ENCODE data around the gene CELF5. TPM values are rescaled to one million over a fixed set of nuclear protein-coding genes. Genes with fewer than 3 reads are reported as not detected.

CELF5 gene
- total RNA-seq, 4 donors from 2014 or later = not detected

GRCh38 chr19:3316132-3316648 lies 91.7 kb downstream of the CELF5 start:
- TF ChIP-seq CTCF (IDR thresholded peaks at IDR 0.05) (no peak), POLR2A (IDR thresholded peaks at IDR 0.05) (no peak), POLR2AphosphoS5 (IDR thresholded peaks at IDR 0.05) (no peak), EP300 (IDR thresholded peaks at IDR 0.05) (no peak)
- Histone ChIP-seq H3K9me3 (no peaks in the 10 kb centered on the region), H3K27ac (no peak overlapping the region), H3K4me1 (no peaks in the 10 kb centered on the region), H3K27me3 (peaks cover 97% of the 10 kb centered on the region), H3K36me3 (no peaks in the 10 kb centered on the region), H3K4me3 (no peak overlapping the region)
- WGBS, 2 donors (ENCODE audit: low coverage in 1 of 2) = 77 to 80% methylated on average over 8 to 10 of the region's 11 CpGs
- no peak for ATAC-seq

- Histone ChIP-seq H3K4me1 (no peaks in the 10 kb centered on the region), H3K9me3 (no peaks in the 10 kb centered on the region), H3K4me3 (no peak overlapping the region), H3K27ac (no peak overlapping the region), H3K27me3 (peaks cover 92% of the 10 kb centered on the region), H3K36me3 (no peaks in the 10 kb centered on the region)
- 82 to 87% methylated on average over 3 to 5 of the region's 5 CpGs for whole genome bisulfite sequencing, 2 donors (ENCODE audit: low coverage in 1 of 2)
- ATAC-seq = no peak
- TF ChIP-seq POLR2A (IDR thresholded peaks at IDR 0.05) (no peak), CTCF (IDR thresholded peaks at IDR 0.05) (no peak), POLR2AphosphoS5 (IDR thresholded peaks at IDR 0.05) (no peak), EP300 (IDR thresholded peaks at IDR 0.05) (no peak)
These were observed 92.3 kb downstream of the CELF5 start for GRCh38 chr19:3316659-3317207.

- 51 to 54% methylated on average over 7 to 16 of the region's 18 CpGs for WGBS, 2 donors (ENCODE audit: low coverage in 1 of 2)
- Histone ChIP-seq H3K9me3 (no peaks in the 10 kb centered on the region), H3K36me3 (no peaks in the 10 kb centered on the region), H3K27me3 (peaks cover 62% of the 10 kb centered on the region), H3K4me3 (no peak overlapping the region), H3K27ac (no peak overlapping the region), H3K4me1 (no peaks in the 10 kb centered on the region)
- TF ChIP-seq CTCF (IDR thresholded peaks at IDR 0.05) (no peak), POLR2AphosphoS5 (IDR thresholded peaks at IDR 0.05) (no peak), EP300 (IDR thresholded peaks at IDR 0.05) (no peak), POLR2A (IDR thresholded peaks at IDR 0.05) (no peak)
- ATAC-seq = no peak
These were observed 95.3 kb downstream of the CELF5 start for GRCh38 chr19:3319643-3320353.

GRCh38 chr19:3320354-3320670 lies 95.9 kb downstream of the CELF5 start:
- H3K36me3 ChIP-seq = no peaks in the 10 kb centered on the region
- no peak overlapping the region for H3K4me3 ChIP-seq
- WGBS, 2 donors (ENCODE audit: low coverage in 1 of 2) = no CpG with 5 or more reads among the region's 29 CpGs
- H3K9me3 ChIP-seq = no peaks in the 10 kb centered on the region
- ATAC-seq = no peak
- TF ChIP-seq POLR2AphosphoS5 (IDR thresholded peaks at IDR 0.05) (no peak), CTCF (IDR thresholded peaks at IDR 0.05) (no peak), POLR2A (IDR thresholded peaks at IDR 0.05) (no peak), EP300 (IDR thresholded peaks at IDR 0.05) (no peak)
- H3K4me1 ChIP-seq = no peaks in the 10 kb centered on the region
- peaks cover 57% of the 10 kb centered on the region for H3K27me3 ChIP-seq
- no peak overlapping the region for H3K27ac ChIP-seq

- WGBS, 2 donors (ENCODE audit: low coverage in 1 of 2) = 51 to 61% methylated on average over 3 to 8 of the region's 8 CpGs
- H3K27ac ChIP-seq = no peak overlapping the region
- no peaks in the 10 kb centered on the region for H3K4me1 ChIP-seq
- H3K4me3 ChIP-seq = no peak overlapping the region
- no peaks in the 10 kb centered on the region for H3K36me3 ChIP-seq
- no peak for ATAC-seq
- H3K27me3 ChIP-seq = peaks cover 51% of the 10 kb centered on the region
- no peaks in the 10 kb centered on the region for H3K9me3 ChIP-seq
- TF ChIP-seq CTCF (IDR thresholded peaks at IDR 0.05) = no peak
- no peak for TF ChIP-seq POLR2A (IDR thresholded peaks at IDR 0.05)
- no peak for TF ChIP-seq EP300 (IDR thresholded peaks at IDR 0.05)
- no peak for TF ChIP-seq POLR2AphosphoS5 (IDR thresholded peaks at IDR 0.05)
These were observed 96.4 kb downstream of the CELF5 start for GRCh38 chr19:3320853-3321252.
